NOMO-1 treated with DMSO at 0.1 percent for 48 hours (cell line): Measurements from ENCODE around the gene EVPL.
"Not testable (repeated sequence)": the region's sequence is repeated elsewhere in the genome, so short reads cannot be mapped to it uniquely, and the experiment has no call there.

Source experiments
- DNase-seq: peaks from one replicate; lab custom pipeline; 2025; ENCODE audit not compliant: unreplicated experiment; lab: John Stamatoyannopoulos, UW

The EVPL gene

GRCh38 chr17:76000016-76000754 lies 26.9 kb downstream of the EVPL start:
- DNase-seq, result peak; percentile 30

DNA sequence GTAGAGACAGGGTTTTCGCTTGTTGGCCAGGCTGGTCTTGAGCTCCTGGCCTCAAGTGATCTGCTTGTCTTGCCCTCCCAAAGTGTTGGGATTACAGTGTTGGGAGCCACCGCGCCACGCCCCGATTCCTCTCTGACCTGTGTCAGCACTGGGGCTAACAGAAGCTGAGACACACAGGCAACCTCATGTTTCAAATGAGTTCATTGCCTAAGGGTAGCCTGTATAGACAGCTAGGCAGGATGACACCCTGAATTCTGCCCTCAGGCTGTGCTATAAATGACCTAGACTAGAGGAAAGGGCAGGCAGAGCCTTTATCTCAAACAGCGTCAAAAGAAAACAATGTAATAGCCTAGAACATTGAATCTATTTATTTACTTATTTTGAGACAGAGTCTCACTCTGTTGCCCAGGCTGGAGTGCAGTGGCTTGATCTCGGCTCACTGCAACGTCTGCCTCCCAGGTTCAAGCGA lies 28.7 kb downstream of the EVPL start:
- DNase-seq, result no peak

DNA sequence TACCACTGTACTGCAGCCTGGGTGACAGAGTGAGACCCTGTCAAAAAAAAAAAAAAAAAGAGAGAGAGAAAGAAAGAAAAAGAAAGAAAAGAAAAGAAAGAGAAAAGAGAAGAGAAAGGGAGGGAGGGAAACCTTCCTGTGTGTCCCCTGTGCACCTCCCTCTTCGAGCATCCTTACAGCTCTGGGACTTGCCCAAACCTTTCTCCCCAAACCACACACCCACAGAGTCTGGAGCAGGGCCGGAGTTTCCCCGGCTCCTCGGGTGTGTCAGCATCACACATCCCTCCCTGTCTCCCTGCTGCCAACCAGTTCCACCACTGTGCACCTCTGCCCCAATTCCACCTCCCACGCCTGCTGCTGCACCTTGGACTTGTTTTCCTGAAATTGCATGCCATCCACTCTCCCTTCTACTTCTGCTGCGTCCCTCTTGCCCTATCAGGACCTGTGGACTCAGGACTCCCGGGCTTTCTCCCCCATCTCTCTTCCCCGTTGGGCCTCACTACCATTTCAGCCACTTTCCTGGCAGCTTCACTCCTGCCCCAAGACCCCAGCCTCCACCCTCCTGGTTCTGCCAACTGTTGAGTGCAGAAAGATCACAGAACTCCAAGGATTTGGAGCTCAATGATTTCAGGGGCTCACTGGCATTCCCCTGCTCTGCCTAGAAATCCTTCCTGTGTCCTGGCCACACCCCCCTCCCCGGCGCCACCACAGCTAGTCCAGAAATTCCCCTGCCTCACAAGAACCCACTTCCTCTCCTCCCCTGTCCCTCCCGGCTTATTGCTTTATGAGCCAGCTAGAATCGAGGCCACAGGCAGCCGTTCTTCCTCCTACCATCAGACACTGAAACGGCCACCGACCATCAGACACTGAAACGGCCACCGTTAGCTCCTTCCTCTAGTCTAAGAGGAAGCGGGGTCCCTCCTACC lies 30.2 kb downstream of the EVPL start:
- peak; percentile 64 for DNase-seq

DNA sequence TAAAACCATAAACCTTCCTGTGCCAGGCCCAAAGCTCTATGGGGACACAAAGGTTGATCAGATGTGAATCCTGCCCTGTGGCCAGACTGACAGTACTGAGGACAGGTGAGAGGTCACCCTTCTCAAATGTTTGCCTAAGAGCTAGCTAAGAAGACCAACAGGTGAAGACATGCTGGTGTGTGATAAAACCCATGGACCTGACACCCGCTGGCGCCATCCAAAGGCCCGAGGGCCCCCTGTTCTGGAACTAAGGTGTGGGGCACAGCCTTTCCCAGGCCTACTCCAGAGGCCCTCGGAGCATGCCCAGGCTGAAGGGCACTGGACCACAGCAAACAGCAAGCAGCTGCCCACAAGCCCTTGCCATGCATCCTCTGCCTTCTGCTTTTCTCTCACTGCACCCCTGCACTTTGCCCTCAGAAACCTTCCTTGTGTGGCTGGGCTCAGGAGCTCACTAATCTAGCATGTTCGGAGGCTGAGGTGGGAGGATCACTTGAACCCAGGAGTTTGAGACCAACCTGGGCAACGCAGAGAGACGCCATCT lies 31.7 kb downstream of the EVPL start:
- DNase-seq, result no peak

GRCh38 chr17:75994802-75995370 lies 32.2 kb downstream of the EVPL start:
- DNase-seq, result no peak

DNA sequence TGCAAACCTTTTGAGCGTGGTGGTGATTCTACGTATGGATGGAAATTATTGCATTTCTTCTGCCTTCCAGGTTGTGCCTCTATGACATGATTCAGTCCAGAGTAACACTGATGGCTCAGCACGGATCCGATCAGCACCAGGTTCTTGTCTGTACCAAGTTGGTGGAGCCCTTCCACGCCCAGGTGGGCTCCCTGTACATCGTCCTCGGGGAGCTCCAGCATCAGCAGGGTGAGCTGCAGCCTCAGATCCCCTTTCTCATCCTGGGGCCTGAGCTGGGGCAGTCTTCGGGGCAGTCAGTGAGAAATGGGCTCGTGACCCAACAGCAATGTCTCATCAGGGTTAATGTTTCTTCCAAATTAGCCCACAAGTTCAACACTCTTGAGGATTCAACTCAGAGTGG lies 35.7 kb downstream of the EVPL start:
- no peak for DNase-seq

DNA sequence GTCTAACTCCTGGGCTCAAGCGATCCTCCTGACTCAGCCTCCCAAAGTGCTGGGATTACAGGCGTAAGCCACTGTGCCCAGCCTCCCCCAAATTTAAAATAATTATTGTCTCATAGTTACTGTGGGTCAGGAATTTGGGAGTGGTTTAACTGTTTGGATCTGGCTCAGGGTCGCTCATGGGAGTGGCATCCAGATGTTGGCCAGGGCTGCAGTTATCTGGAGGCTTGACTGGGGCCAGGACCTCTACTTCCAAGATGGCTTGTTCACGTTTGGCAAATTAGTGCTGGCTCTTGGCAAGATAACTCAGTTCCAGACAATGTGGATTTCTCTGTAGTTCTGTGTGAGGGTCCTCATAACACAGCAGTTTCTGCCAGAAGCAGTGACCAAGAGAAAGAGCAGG lies 40.1 kb downstream of the EVPL start:
- DNase-seq, result no peak

DNA sequence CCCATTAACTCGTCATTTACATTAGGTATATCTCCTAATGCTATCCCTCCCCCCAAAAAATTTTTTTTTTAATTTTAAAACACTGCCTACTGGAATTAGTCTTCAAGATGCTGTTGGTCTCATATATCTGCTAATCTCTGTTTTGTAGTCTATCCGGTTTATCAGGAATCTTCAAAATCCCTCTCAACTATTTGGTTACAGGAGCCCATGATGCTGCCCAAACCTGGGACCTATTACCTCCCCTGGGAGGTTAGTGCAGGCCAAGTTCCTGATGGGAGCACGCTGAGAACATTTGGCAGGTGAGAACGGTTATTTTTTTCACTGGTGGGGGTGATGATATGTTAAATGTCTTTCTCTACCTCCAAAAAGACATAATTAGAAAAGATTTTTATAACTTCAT lies 41.1 kb downstream of the EVPL start:
- DNase-seq, result no peak

DNA sequence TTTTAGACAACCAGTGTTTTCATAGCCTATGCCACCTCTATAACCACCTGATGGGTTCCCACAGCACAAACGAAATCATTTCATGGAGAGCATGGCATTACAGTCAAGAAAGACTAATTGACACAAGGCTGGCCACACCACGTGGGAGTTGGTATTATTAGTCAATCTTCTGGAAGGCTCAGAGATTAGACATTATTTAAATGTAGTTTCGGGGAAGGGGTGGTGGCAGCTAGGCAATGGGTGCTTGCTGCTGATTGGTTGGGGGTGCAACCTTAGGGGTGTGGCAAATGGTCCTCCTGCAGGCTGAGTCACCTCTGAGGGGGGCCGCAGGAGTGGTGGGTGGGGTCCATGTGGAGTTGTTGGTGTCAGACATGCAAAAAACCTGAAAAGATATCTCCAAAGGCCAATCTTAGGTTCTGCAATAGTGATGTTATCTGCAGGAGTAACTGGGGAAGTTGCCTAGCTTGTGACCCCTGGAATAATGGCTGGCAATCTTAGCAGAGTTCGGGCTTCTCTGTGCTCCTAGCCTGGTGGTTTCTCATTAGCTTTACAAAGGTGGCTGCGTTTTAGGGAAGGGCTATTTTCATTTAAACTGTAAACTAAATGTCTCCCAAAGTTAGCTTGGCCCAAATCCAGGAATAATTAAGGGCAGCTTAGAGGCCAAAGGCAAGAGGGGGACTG lies 43.5 kb downstream of the EVPL start:
- peak; percentile 69 for DNase-seq

DNA sequence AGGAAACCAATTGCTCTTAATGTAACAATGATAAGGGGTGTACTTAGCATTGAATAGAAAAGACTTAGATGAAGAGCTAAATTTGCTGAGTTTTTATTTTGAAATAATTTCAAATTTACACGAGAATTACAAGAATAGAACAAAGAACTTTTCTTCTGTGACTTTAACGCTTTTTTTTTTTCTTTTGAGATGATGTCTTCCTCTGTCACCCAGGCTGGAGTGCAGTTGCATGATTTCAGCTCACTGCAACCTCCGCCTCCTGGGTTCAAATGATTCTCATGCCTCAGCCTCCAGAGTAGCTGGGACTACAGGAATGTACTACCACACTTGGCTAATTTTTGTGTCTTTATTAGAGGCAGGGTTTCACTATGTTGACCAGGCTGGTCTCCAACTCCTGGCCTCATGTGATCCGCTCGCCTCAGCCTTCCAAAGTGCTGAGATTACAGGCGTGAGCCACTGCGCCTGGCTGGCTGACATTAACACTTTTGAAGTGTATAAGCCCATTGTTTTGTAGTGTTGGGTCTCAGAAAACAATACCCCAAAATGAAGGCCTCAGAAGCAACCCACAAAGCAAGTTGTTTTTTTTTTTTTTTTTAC lies 46.0 kb downstream of the EVPL start:
- no peak for DNase-seq

- no peak for DNase-seq
Measured at GRCh38 chr17:75980188-75981018, 46.7 kb downstream of the EVPL start.

DNA sequence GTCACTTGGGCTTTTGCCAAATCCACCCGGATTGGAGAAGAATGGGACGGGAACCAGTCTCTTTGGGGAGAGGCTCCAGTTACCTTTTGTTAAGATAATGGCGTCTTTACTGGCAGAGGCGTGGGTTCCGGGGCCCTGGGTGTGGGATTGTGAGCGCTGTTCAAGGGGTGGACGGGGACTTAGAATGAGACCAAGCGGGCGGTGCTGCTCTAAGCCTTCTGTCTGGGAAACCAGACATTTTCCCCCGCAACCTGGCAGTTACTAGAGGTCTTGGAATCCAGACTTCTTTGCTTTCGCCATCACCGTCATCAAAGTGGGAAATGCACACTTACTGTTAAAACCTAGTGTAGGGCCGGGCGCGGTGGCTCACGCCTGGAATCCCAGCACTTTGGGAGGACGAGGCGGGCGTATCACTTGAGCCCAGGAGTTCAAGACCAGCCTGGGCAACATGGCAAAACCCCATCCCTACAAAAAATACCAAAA lies 47.4 kb downstream of the EVPL start:
- DNase-seq, result peak; percentile 53

GRCh38 chr17:75978938-75979704 lies 48.0 kb downstream of the EVPL start, which contains the start of the genes ACOX1 and TEN1:
TSS of gene ACOX1 (minus strand) at chr17:75979166. CDS start at chr17:75979073, 93 bp downstream.
TSS of gene TEN1 (plus strand) at chr17:75979240. CDS start at chr17:75986193, 6,953 bp downstream.
- peak; percentile 96 for DNase-seq

- DNase-seq, result no peak
Measured at GRCh38 chr17:75976175-75976848, 50.8 kb downstream of the EVPL start.

DNA sequence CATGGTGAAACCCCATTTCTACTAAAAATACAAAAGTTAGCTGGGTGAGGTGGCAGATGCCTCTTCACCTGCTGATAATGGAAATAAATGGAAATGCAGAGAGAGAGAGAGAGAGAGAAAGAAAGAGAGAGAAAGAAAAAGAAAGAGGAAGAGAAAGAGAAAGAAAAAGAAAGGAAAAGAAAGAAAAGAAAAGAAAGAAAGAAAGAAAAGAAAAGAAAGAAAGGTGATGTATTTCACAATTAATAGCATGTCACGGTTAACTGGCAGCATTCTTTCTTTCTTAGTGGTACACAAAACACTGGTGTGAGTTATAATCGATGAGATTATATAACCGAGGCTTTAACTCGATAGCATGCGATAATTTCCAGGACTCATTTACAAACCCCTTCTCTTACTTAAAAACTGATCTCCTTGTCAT lies 51.3 kb downstream of the EVPL start:
- DNase-seq, result no peak

DNA sequence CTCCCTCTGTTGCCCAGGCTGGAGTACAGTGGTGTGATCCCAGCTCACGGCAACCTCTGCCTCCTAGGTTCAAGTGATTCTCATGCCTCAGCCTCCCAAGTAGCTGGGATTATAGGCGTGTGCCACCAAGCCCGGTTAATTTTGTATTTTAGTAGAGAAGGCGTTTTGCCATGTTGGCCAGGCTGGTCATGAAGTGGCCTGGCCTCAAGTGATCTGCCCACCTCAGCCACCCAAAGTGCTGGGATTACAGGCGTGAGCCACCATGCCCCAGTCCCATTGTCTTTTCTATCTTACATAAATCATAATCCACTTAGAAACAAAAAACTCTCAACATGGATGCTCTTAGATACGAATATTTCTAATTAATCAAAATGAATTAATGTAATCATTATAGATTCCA lies 51.9 kb downstream of the EVPL start:
- not testable (repeated sequence) for DNase-seq

DNA sequence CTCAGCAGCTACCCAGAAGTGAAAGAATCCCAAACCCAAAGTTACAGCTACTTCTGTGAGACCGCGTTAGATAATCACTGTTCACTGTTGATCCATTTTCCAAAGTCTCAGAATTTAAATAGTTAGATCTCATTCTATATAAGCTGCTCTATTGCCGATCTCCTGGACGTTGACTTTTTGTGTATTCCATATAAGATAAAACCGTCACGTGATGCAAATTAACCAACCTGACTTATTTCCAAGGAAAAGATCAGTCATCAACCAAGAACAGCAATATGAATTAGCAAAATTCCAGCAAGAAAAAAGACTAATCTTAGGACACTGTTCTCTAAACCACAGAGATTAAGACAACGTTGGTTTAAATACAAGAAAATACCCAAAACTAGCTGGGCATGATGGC lies 56.5 kb downstream of the EVPL start:
- DNase-seq, result no peak

GRCh38 chr17:75970011-75970523 lies 57.0 kb downstream of the EVPL start:
- peak; percentile 49 for DNase-seq
